K562 (cell line): ENCODE results near the gene KASH5. TPM values are rescaled to one million over a fixed set of nuclear protein-coding genes. Genes with fewer than 3 reads are reported as not detected.

Source experiments
- BCLAF1 ChIP-seq, 2 experiments: fragments of 450-650 bp in 1 of 2; IDR thresholded peaks; 2 replicates each; pipeline ENCODE4 v1.6.1; 2011 to 2017; ENCODE audit warnings: low read depth in 2 of 2, antibody characterized with exemption in 1 of 2, borderline replicate concordance in 1 of 2, low read length in 1 of 2, mild to moderate bottlenecking in 1 of 2, mixed read lengths in 1 of 2; ENCODE audit not compliant: control insufficient read depth in 1 of 2
- CTBP1 ChIP-seq: fragments of 450-650 bp; IDR thresholded peaks from 2 replicates; pipeline ENCODE4 v1.6.1; 2016; ENCODE audit warnings: borderline replicate concordance
- DLX4 ChIP-seq: fragments of 250-450 bp; sonication (Bioruptor Pico); IDR thresholded peaks from 2 replicates; pipeline ENCODE4 v1.6.1; 2021; ENCODE audit warnings: mild to moderate bottlenecking
- GABPA ChIP-seq: fragments of 200-800 bp; sonication (Bioruptor generic); conservative IDR thresholded peaks from 2 replicates; pipeline ENCODE4 v1.6.1; 2016; ENCODE audit warnings: low read depth, missing genetic modification characterization, missing compliant biosample characterization
- IFI16 ChIP-seq: fragments of 250-450 bp; sonication (Bioruptor Pico); IDR thresholded peaks from 2 replicates; pipeline ENCODE4 v2.1.2; 2022; ENCODE audit warnings: mild to moderate bottlenecking, inconsistent platforms
- ILF3 ChIP-seq: fragments of 450-650 bp; IDR thresholded peaks from 2 replicates; pipeline ENCODE4 v1.6.1; 2018; ENCODE audit warnings: antibody characterized with exemption, mild to moderate bottlenecking, moderate library complexity, borderline replicate concordance
- MAZ ChIP-seq, 2 experiments: fragments of 450-650 bp in 1 of 2; sonication (generic) in 1 of 2; formaldehyde crosslinking; IDR thresholded peaks in 1 of 2; conservative IDR thresholded peaks in 1 of 2; 2 replicates each; pipeline versions ENCODE4 v1.4.0 to v1.5.0; 2020; ENCODE audit warnings: mild to moderate bottlenecking in 1 of 2, missing genetic modification reagents in 1 of 2
- MLLT1 ChIP-seq, 2 experiments: fragments of 450-650 bp; IDR thresholded peaks; 2 replicates each; pipeline ENCODE4 v1.6.1; 2016
- MYC ChIP-seq, 2 experiments: fragments of 250-450 bp in 1 of 2; sonication (Bioruptor Pico) in 1 of 2; IDR thresholded peaks; 2 replicates each; pipeline versions ENCODE4 v1.5.1 to v1.6.1; 2012 to 2021; ENCODE audit warnings: low read depth in 2 of 2, borderline replicate concordance in 1 of 2, improper control_type of control experiment in 1 of 2, low read length in 1 of 2, mild to moderate bottlenecking in 1 of 2, moderate library complexity in 1 of 2
- STAT6 ChIP-seq: sonication (generic); formaldehyde crosslinking; IDR thresholded peaks from 2 replicates; pipeline ENCODE4 v1.8.1; 2023; ENCODE audit warnings: mild to moderate bottlenecking, missing genetic modification reagents
- USF1 ChIP-seq: sonication (generic); formaldehyde crosslinking; IDR thresholded peaks from 2 replicates; pipeline ENCODE4 v1.9.0; 2022; ENCODE audit warnings: mild to moderate bottlenecking, missing genetic modification reagents
- XRCC3 ChIP-seq: fragments of 450-650 bp; IDR thresholded peaks from 2 replicates; pipeline ENCODE4 v1.6.1; 2017; ENCODE audit warnings: mild to moderate bottlenecking, moderate library complexity
- ZFP36 ChIP-seq: fragments of 150-350 bp; IDR thresholded peaks from 2 replicates; pipeline ENCODE4 v1.6.1; 2018; ENCODE audit warnings: low read length, low read depth; ENCODE audit not compliant: partially characterized antibody
- ZFX ChIP-seq: sonication (generic); formaldehyde crosslinking; IDR thresholded peaks from 2 replicates; pipeline ENCODE4 v1.8.0; 2022; ENCODE audit warnings: mild to moderate bottlenecking, missing genetic modification reagents, moderate library complexity
- ZNF175 ChIP-seq: fragments of 200-800 bp; sonication (Bioruptor generic); IDR thresholded peaks from 2 replicates; pipeline ENCODE4 v1.6.1; 2016; ENCODE audit warnings: low read depth, mild to moderate bottlenecking, missing genetic modification characterization, missing compliant biosample characterization
- ZNF311 ChIP-seq: fragments of 250-450 bp; sonication (Bioruptor Pico); IDR thresholded peaks from 2 replicates; pipeline ENCODE4 v1.4.0; 2020; ENCODE audit warnings: mild to moderate bottlenecking, moderate library complexity
- ZNF316 ChIP-seq: fragments of 450-650 bp; IDR thresholded peaks from 2 replicates; pipeline ENCODE4 v1.6.1; 2016
- ZNF830 ChIP-seq: fragments of 250-450 bp; sonication (Bioruptor Pico); IDR thresholded peaks from 2 replicates; pipeline ENCODE4 v1.5.0; 2021; ENCODE audit warnings: mild to moderate bottlenecking
- polyA plus RNA-seq, 8 experiments: library from polyadenylated mRNA; depleted of rRNA in 4 of 8; stranded (reverse) in 5 of 8; unstranded in 3 of 8; fragments of >200 nt; fragmentation: Nextera tagmentation in 2 of 8; fragmentation: Illumina TruSeq in 1 of 8; extraction: Ambion mirVana in 2 of 8; extraction: Trizol in 1 of 8; gene quantifications; 2 replicates each; pipeline versions ENCODE4 v1.2.1 to v1.2.3, GENCODE V29; 2011 to 2014; ENCODE audit warnings: inconsistent platforms in 1 of 8, missing spikeins in 1 of 8
- total RNA-seq, 7 experiments: library from RNA; depleted of rRNA in 6 of 7; stranded (reverse); fragments of >200 nt in 6 of 7; fragmentation: Illumina TruSeq in 2 of 7; extraction: Trizol in 2 of 7; gene quantifications; 2 replicates each; pipeline versions ENCODE4 v1.2.1 to v1.2.3, GENCODE V29; 2011 to 2021; ENCODE audit warnings: low replicate concordance in 1 of 7

Gene KASH5
- total and polyA plus RNA-seq, 9 of the 15 experiments (the other 6 are each of a cell fraction or from before 2014, with no cell fraction given) = 0.07 to 0.84 (median 0.34) TPM; not detected in 1

GRCh38 chr19:49422407-49423070 is 34.5 kb downstream of the KASH5 start (continued):
- TF ChIP-seq STAT6 (CRISPR knock-in tag) = no peak
- TF ChIP-seq MYC (IDR thresholded peaks at IDR 0.05; ENCODE audit: low read depth, low read length) = peak; percentile 71
- TF ChIP-seq MYC (CRISPR knock-in tag; IDR thresholded peaks at IDR 0.05; ENCODE audit: borderline replicate concordance, low read depth) = no peak
- TF ChIP-seq DLX4 (CRISPR knock-in tag) = no peak
- no peak for TF ChIP-seq XRCC3
- no peak for TF ChIP-seq ZNF830 (CRISPR knock-in tag)
- TF ChIP-seq IFI16 = no peak
- TF ChIP-seq ZNF316 = no peak
- peak; percentile 40 to 64; a peak in 3 of 4 replicates for TF ChIP-seq MAZ (CRISPR knock-in tag; conservative IDR thresholded peaks at IDR 0.05 in 1 of 2, IDR thresholded peaks at IDR 0.05 in 1 of 2)
- TF ChIP-seq ZNF175 (CRISPR knock-in tag) = no peak
- TF ChIP-seq USF1 (CRISPR knock-in tag) = peak; percentile 19; the same call in 1 of the 2 replicates
- peak; percentile 84 for TF ChIP-seq ZFX
- 0 out of 4 replicates have a peak, but pooled peaks of 1 of the 2 experiments have one; percentile 36 for TF ChIP-seq BCLAF1 (IDR thresholded peaks at IDR 0.05; ENCODE audit: borderline replicate concordance in 1 of 2, control insufficient read depth in 1 of 2, low read depth in 2 of 2, low read length in 1 of 2)
- peak; percentile 7 for TF ChIP-seq ZFP36
- 0 out of 4 replicates have a peak, but pooled peaks of 1 of the 2 experiments have one; percentile 65 for TF ChIP-seq MLLT1 (IDR thresholded peaks at IDR 0.05)
- no peak for TF ChIP-seq ILF3
- TF ChIP-seq GABPA = peak; percentile 35; the same call in 1 of the 2 replicates
- 0 out of 2 replicates have a peak, but pooled peaks have one; percentile 24 for TF ChIP-seq ZNF311 (CRISPR knock-in tag)
- TF ChIP-seq CTBP1 = peak; percentile 100
